ENCODE data around the gene RGS5. TPM values are rescaled to one million over a fixed set of nuclear protein-coding genes. Genes with fewer than 3 reads are reported as not detected.

The RGS5 gene
- total RNA-seq, 1 donor from 2014 or later: 4.9 TPM

GRCh38 chr1:163144418-163144817, 58.3 kb downstream of the RGS5 start:
- no peak for TF ChIP-seq CTCF (IDR thresholded peaks at IDR 0.05; ENCODE audit: partially characterized antibody, unreplicated experiment)
- Mint-ChIP-seq H3K4me1 (ENCODE audit: low read depth, unreplicated experiment) (peaks cover 7% of the 10 kb centered on the region), H3K36me3 (ENCODE audit: unreplicated experiment) (no peaks in the 10 kb centered on the region), H3K27ac (ENCODE audit: unreplicated experiment) (no peak overlapping the region), H3K4me3 (ENCODE audit: unreplicated experiment) (no peak overlapping the region), H3K9me3 (ENCODE audit: unreplicated experiment) (no peaks in the 10 kb centered on the region), H3K27me3 (ENCODE audit: unreplicated experiment) (no peaks in the 10 kb centered on the region)
- DNase-seq: no peak

GRCh38 chr1:163142152-163142551, 60.6 kb downstream of the RGS5 start:
- no peaks in the 10 kb centered on the region for H3K36me3 Mint-ChIP-seq (ENCODE audit: unreplicated experiment)
- H3K4me3 Mint-ChIP-seq (ENCODE audit: unreplicated experiment): no peak overlapping the region
- peaks cover 4% of the 10 kb centered on the region for H3K4me1 Mint-ChIP-seq (ENCODE audit: low read depth, unreplicated experiment)
- DNase-seq: no peak
- H3K27ac Mint-ChIP-seq (ENCODE audit: unreplicated experiment): no peak overlapping the region
- no peaks in the 10 kb centered on the region for H3K9me3 Mint-ChIP-seq (ENCODE audit: unreplicated experiment)
- H3K27me3 Mint-ChIP-seq (ENCODE audit: unreplicated experiment): no peaks in the 10 kb centered on the region
- TF ChIP-seq CTCF (IDR thresholded peaks at IDR 0.05; ENCODE audit: partially characterized antibody, unreplicated experiment): no peak

- Mint-ChIP-seq H3K36me3 (ENCODE audit: unreplicated experiment) (peaks cover under 1% of the 10 kb centered on the region), H3K9me3 (ENCODE audit: unreplicated experiment) (no peaks in the 10 kb centered on the region), H3K27ac (ENCODE audit: unreplicated experiment) (no peak overlapping the region), H3K4me1 (ENCODE audit: low read depth, unreplicated experiment) (no peaks in the 10 kb centered on the region), H3K4me3 (ENCODE audit: unreplicated experiment) (no peak overlapping the region), H3K27me3 (ENCODE audit: unreplicated experiment) (no peaks in the 10 kb centered on the region)
- no peak for TF ChIP-seq CTCF (IDR thresholded peaks at IDR 0.05; ENCODE audit: partially characterized antibody, unreplicated experiment)
- no peak for DNase-seq
These were observed 61.2 kb downstream of the RGS5 start for GRCh38 chr1:163141556-163141955.

GRCh38 chr1:163137556-163138265, 65.0 kb downstream of the RGS5 start:
- no peak overlapping the region for H3K4me3 Mint-ChIP-seq (ENCODE audit: unreplicated experiment)
- peaks cover 5% of the 10 kb centered on the region for H3K4me1 Mint-ChIP-seq (ENCODE audit: low read depth, unreplicated experiment)
- H3K9me3 Mint-ChIP-seq (ENCODE audit: unreplicated experiment): no peaks in the 10 kb centered on the region
- H3K27ac Mint-ChIP-seq (ENCODE audit: unreplicated experiment): no peak overlapping the region
- no peak for DNase-seq
- peaks cover 2% of the 10 kb centered on the region for H3K27me3 Mint-ChIP-seq (ENCODE audit: unreplicated experiment)
- no peak for TF ChIP-seq CTCF (IDR thresholded peaks at IDR 0.05; ENCODE audit: partially characterized antibody, unreplicated experiment)
- H3K36me3 Mint-ChIP-seq (ENCODE audit: unreplicated experiment): peaks cover 7% of the 10 kb centered on the region

- DNase-seq: no peak
- H3K4me1 Mint-ChIP-seq (ENCODE audit: low read depth, unreplicated experiment): peaks cover 5% of the 10 kb centered on the region
These were observed 70.7 kb downstream of the RGS5 start for GRCh38 chr1:163131981-163132380.

More at GRCh38 chr1:163131981-163132380, 70.7 kb downstream of the RGS5 start:
- Mint-ChIP-seq H3K9me3 (ENCODE audit: unreplicated experiment) (no peaks in the 10 kb centered on the region), H3K36me3 (ENCODE audit: unreplicated experiment) (peaks cover 7% of the 10 kb centered on the region), H3K27me3 (ENCODE audit: unreplicated experiment) (peaks cover 2% of the 10 kb centered on the region), H3K4me3 (ENCODE audit: unreplicated experiment) (no peak overlapping the region), H3K27ac (ENCODE audit: unreplicated experiment) (no peak overlapping the region)
- TF ChIP-seq CTCF (IDR thresholded peaks at IDR 0.05; ENCODE audit: partially characterized antibody, unreplicated experiment): no peak
